Measurements from ENCODE around the gene CHD1L.

Gene CHD1L

DNA sequence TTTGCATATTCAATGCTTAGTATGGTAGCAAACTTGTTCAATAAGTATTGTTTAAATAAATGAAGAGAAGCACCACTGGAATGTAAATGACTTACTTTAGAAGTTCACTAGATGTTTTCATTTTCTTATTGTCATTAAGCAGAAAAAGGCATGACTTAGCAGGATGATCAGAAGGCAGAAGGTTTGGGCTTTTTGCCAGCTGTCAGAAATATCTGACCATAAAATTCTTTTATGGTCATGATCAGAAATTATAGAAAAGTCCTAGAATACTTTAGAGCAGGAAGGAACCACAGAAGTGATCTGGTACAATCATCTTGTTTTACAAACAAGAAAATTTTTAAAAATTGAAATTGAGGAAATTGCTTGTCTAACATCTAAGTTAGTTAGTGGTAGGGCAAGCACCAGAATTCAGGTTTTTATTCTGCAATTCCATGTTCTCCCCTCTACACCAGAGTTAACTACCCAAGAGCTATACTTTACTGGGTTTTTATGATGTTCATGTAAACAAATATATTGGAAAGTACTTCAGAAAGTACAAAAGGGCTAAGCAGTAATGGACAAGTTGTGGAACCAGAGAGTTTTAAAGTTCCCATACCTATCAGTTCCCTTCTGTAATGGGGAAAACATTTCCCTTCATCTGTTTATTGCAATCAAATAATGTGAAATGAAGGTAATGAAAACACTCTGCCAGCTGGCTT is 27.5 kb upstream of the CHD1L start:
- TF ChIP-seq, protein P1, sequence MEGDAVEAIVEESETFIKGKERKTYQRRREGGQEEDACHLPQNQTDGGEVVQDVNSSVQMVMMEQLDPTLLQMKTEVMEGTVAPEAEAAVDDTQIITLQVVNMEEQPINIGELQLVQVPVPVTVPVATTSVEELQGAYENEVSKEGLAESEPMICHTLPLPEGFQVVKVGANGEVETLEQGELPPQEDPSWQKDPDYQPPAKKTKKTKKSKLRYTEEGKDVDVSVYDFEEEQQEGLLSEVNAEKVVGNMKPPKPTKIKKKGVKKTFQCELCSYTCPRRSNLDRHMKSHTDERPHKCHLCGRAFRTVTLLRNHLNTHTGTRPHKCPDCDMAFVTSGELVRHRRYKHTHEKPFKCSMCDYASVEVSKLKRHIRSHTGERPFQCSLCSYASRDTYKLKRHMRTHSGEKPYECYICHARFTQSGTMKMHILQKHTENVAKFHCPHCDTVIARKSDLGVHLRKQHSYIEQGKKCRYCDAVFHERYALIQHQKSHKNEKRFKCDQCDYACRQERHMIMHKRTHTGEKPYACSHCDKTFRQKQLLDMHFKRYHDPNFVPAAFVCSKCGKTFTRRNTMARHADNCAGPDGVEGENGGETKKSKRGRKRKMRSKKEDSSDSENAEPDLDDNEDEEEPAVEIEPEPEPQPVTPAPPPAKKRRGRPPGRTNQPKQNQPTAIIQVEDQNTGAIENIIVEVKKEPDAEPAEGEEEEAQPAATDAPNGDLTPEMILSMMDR (conservative IDR thresholded peaks at IDR 0.05; ENCODE audit: low read depth, low read length): no peak
- DNase-seq (ENCODE audit: low read depth): peak; percentile 37
- H3K4me3 ChIP-seq (ENCODE audit: low read depth, low read length): no peak overlapping the region

DNA sequence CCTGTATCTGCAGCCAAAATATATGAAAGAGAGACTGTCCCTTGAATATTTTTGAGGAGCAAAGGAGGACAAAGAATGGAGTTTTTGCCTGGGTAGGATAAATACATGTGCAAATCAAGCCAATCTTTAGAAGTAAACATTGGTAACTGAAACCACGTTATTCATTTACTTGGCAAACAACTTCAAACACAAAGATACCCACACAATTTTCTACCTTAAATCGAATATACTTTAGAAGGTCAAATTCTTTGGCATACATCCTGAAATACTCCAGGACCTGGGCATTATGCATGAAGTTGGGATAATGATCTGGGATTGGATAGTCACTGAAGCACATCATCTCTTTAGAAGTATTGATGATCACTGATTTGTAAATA is 27.0 kb upstream of the CHD1L start:
- no peak overlapping the region for H3K4me3 ChIP-seq (ENCODE audit: low read depth, low read length)
- no peak for DNase-seq (ENCODE audit: low read depth)
- TF ChIP-seq, protein P1 (conservative IDR thresholded peaks at IDR 0.05; ENCODE audit: low read depth, low read length): no peak

DNA sequence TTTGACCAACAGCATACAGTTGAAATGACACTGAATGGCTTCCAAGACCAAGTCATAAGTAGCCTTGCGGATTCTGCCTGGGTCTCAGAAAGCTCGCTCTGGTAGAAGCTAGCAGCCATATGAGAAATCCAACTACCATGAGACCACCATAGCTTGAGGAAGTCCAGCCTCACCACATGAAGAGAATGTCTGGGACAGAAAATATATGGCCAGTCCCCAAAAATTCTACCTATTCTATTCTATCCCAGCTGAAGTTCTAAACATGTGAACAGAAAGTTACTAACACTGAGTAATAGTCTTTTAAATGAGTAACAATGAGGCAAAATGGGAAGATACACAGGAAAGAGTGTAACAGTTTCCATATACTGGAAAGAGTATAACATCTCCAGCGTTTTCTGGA is 26.4 kb upstream of the CHD1L start:
- no peak overlapping the region for H3K4me3 ChIP-seq (ENCODE audit: low read depth, low read length)
- no peak for DNase-seq (ENCODE audit: low read depth)
- TF ChIP-seq, protein P1 (conservative IDR thresholded peaks at IDR 0.05; ENCODE audit: low read depth, low read length): no peak

DNA sequence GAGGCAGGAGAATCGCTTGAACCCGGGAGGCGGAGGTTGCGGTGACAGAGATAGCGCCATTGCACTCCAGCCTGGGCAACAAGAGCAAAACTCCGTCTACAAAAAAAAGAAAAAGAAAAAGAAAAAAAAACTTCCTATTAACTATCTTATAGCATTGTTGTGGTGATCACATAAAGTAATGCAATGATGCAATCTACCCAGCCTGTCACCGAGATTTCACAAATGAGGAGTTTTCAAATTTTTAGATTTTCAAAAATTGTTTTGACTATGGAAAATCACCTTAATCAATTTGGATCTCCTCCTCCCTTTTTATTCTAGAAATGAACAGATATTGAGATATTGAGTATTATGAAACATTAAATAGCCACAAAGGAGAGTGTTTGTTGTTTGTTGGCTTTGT is 25.3 kb upstream of the CHD1L start:
- no peak overlapping the region for H3K4me3 ChIP-seq (ENCODE audit: low read depth, low read length)
- TF ChIP-seq, protein P1 (conservative IDR thresholded peaks at IDR 0.05; ENCODE audit: low read depth, low read length): no peak
- no peak for DNase-seq (ENCODE audit: low read depth)

DNA sequence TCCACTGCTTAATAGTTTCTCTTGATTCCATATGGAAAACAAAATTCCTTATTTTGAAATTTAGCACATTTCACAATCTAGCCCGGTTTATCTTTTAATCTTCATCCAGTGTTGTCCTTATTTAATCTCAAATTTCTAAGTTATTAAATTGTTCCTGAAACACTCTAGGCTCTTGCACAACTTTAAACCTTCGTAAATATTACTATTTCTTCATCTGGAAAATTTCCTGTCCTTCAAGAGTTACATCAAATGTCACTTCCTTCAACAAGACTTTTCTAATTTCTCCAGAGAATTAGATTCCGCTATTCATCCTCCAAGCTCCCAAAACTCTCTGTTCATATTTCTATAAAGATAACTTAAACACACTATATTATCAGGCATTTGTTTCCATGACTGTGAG is 23.9 kb upstream of the CHD1L start:
- no peak for DNase-seq (ENCODE audit: low read depth)
- TF ChIP-seq, protein P1 (conservative IDR thresholded peaks at IDR 0.05; ENCODE audit: low read depth, low read length): no peak
- H3K4me3 ChIP-seq (ENCODE audit: low read depth, low read length): no peak overlapping the region

DNA sequence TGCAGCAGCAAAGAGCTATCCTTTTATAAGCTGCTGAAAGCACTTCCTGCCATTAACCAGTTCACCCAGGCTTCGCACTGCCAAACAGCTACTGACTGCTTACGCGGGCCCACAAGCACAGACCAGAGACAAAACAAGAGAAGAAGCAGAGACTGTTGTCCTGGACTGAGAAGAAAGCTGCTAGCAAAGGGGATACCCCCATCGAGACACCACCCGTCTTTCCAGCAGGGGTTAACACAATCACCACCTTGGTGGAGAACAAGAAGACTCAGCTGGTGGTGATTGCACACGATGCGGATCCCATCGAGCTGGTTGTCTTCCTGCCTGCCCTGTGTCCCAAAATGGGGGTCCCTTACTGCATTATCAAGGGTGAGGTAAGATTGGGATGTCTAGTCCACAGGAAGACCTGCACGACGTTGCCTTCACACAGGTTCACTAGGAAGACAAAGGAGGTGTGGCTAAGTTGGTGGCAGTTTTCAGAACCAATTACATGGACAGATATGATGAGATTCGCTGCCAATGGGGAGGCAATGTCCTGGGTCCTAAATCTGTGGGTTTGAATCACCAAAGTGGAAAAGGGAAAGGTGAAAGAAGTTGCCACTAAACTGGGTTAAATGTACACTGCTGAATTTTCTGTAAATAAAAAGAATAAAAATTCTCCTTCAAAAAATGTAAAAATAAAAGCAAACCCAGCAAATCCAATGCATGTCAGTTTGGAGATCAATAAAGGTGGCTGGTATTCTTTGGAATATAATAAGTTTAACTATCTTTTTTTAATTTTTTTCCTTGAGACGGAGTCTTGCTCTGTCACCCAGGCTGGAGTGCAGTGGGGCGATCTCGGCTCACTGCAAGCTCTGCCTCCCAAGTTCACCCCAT is 18.5 kb upstream of the CHD1L start:
- H3K4me3 ChIP-seq (ENCODE audit: low read depth, low read length): no peak overlapping the region
- no peak for DNase-seq (ENCODE audit: low read depth)
- TF ChIP-seq, protein P1 (conservative IDR thresholded peaks at IDR 0.05; ENCODE audit: low read depth, low read length): no peak
